Fibroblast of villous mesenchyme (primary cell): ENCODE data around the gene XRCC2. TPM values are rescaled to one million over a fixed set of nuclear protein-coding genes. Genes with fewer than 3 reads are reported as not detected.

Experiments
- DNase-seq: peaks from one replicate; pipeline ENCODE4 v3.0.0-alpha.2; 2010; ENCODE audit warnings: low read depth
- H3K4me3 ChIP-seq: 2 replicates; pipeline ENCODE4 v1.5.1; 2011; ENCODE audit warnings: low read depth, mild to moderate bottlenecking, low read length
- total RNA-seq: library from RNA; depleted of rRNA; stranded (reverse); fragments of >200 nt; gene quantifications from 2 replicates; pipeline ENCODE4 v1.2.3, GENCODE V29; 2012
- TF ChIP-seq, protein P1 (sequence below): IDR thresholded peaks from 2 replicates; pipeline ENCODE4 v1.5.1; 2012; ENCODE audit warnings: low read depth, mild to moderate bottlenecking, low read length; ENCODE audit not compliant: insufficient read depth

Gene XRCC2
- total RNA-seq, 1 donor: 3.5 TPM

- TF ChIP-seq, protein P1, sequence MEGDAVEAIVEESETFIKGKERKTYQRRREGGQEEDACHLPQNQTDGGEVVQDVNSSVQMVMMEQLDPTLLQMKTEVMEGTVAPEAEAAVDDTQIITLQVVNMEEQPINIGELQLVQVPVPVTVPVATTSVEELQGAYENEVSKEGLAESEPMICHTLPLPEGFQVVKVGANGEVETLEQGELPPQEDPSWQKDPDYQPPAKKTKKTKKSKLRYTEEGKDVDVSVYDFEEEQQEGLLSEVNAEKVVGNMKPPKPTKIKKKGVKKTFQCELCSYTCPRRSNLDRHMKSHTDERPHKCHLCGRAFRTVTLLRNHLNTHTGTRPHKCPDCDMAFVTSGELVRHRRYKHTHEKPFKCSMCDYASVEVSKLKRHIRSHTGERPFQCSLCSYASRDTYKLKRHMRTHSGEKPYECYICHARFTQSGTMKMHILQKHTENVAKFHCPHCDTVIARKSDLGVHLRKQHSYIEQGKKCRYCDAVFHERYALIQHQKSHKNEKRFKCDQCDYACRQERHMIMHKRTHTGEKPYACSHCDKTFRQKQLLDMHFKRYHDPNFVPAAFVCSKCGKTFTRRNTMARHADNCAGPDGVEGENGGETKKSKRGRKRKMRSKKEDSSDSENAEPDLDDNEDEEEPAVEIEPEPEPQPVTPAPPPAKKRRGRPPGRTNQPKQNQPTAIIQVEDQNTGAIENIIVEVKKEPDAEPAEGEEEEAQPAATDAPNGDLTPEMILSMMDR: no peak
- no peak overlapping the region for H3K4me3 ChIP-seq
- no peak for DNase-seq
These were observed 3.3 kb downstream of the XRCC2 start for GRCh38 chr7:152672626-152673025.

DNA sequence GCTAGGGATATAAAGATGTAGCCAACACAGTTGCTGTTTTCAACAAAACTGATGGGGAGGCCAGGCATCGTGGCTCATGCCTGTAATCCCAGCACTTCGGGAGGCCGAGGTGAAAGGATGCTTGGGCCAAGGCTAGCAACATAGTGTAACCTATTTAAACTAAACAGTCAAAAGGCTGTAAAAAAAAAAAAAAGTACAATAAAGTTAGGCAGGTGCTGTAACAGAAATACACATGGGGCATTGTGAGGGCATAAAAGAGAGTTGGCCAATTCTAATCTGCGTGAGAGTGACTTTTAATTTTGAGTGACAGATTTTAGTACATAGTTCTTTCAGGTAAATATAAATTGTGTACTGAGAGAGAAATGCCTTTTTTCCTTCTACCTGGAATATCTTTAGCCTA lies 6.2 kb downstream of the XRCC2 start:
- TF ChIP-seq, protein P1: no peak
- no peak overlapping the region for H3K4me3 ChIP-seq
- DNase-seq: no peak

DNA sequence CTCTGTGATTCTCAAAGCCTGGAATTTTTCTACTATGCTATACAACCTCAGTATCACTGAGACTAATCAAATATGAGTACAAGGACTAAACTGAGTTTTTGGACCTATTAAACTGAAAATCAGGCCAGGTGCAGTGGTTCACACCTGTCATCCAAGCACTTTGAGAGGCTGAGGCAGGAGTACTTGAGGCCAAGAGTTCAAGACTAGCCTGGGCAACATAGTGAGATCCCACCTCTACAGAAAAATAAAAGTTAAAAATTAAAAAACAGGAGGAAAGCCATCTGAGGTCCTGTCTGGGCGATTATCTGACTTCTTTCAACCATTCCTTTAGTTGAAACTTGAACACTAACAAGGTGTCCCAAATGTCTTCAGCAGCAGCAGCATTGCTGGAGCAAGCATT lies 7.0 kb downstream of the XRCC2 start:
- DNase-seq: no peak
- TF ChIP-seq, protein P1: no peak
- no peak overlapping the region for H3K4me3 ChIP-seq

- peak; percentile 44 for DNase-seq
- TF ChIP-seq, protein P1: no peak
- H3K4me3 ChIP-seq: no peak overlapping the region
These were observed 8.0 kb downstream of the XRCC2 start for GRCh38 chr7:152667958-152668357.

GRCh38 chr7:152666078-152666477 lies 9.9 kb downstream of the XRCC2 start:
- TF ChIP-seq, protein P1: no peak
- DNase-seq: no peak
- H3K4me3 ChIP-seq: no peak overlapping the region

DNA sequence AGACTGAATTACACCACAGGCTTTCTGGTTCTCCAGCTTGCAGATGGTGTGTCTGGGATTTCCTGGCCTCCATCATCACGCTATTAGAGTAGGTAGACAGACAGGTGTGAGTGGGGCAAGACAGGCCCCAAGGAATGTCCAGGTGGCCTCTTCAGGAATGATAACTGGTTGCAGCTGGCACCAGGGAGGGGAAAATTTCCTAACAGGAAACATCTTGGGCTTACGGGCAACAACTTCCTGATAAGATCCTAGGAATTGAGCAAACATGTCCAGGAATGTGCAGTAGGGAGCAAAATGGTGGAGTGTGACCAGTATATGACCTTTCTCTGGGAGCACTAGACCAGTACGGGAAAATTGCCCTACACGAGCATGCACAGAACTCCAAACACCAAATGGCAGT lies 11.3 kb downstream of the XRCC2 start:
- peak; percentile 84 for DNase-seq
- no peak overlapping the region for H3K4me3 ChIP-seq
- TF ChIP-seq, protein P1: no peak

GRCh38 chr7:152663931-152664330 lies 12.0 kb downstream of the XRCC2 start:
- TF ChIP-seq, protein P1: no peak
- no peak overlapping the region for H3K4me3 ChIP-seq
- no peak for DNase-seq
